Measurements from ENCODE around the gene SLC37A3. TPM values are rescaled to one million over a fixed set of nuclear protein-coding genes. Genes with fewer than 3 reads are reported as not detected.

The SLC37A3 gene
- total and polyA plus RNA-seq, 12 donors, result 16.3 to 33.4 (median 23.3) TPM

GRCh38 chr7:140358024-140358411 is 40.3 kb downstream of the SLC37A3 start:
- H3K27me3 ChIP-seq, result no peaks in the 10 kb centered on the region
- TF ChIP-seq POLR2A (IDR thresholded peaks at IDR 0.05), result no peak
- no peaks in the 10 kb centered on the region for H3K4me1 ChIP-seq (replicated peaks in 1 of 2)
- peaks cover 0 to 4% of the 10 kb centered on the region in 2 donors for H3K36me3 ChIP-seq (replicated peaks in 1 of 2)
- no peak overlapping the region for H3K27ac ChIP-seq
- DNase-seq, result no peak
- H3K9me3 ChIP-seq (replicated peaks in 1 of 3), result no peaks in the 10 kb centered on the region
- 90 to 95% (median 91%) methylated on average over 3 of the region's 3 CpGs for WGBS, 4 donors
- intact Hi-C loops (cut with DNase I), result no loop called here
- H3K4me3 ChIP-seq, result no peak overlapping the region

DNA sequence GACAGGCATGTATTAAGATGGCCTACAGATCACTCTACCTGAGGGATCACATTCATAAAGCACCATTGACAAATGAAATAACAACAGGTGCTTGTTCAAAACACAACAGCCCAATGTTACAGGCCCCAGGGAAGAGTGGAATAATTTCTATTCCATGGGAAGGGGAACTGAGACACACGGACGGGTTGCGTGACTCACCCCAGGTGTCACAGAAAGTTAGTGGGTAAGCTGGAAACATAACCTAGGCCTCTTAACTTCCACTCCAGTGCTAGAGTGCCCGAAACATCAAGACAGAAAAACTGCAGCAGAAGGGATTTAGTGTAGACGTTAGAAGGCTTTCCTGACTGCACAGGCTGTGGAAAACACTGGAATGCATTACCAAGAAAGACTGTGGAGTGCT is 48.3 kb downstream of the SLC37A3 start:
- intact Hi-C loops (cut with DNase I), result no loop called here
- H3K4me3 ChIP-seq, result no peak overlapping the region
- H3K27ac ChIP-seq, result no peak overlapping the region
- H3K36me3 ChIP-seq (replicated peaks in 1 of 2), result peaks cover 0 to 25% of the 10 kb centered on the region in 2 donors
- TF ChIP-seq POLR2A (IDR thresholded peaks at IDR 0.05), result no peak
- TF ChIP-seq, protein P1, sequence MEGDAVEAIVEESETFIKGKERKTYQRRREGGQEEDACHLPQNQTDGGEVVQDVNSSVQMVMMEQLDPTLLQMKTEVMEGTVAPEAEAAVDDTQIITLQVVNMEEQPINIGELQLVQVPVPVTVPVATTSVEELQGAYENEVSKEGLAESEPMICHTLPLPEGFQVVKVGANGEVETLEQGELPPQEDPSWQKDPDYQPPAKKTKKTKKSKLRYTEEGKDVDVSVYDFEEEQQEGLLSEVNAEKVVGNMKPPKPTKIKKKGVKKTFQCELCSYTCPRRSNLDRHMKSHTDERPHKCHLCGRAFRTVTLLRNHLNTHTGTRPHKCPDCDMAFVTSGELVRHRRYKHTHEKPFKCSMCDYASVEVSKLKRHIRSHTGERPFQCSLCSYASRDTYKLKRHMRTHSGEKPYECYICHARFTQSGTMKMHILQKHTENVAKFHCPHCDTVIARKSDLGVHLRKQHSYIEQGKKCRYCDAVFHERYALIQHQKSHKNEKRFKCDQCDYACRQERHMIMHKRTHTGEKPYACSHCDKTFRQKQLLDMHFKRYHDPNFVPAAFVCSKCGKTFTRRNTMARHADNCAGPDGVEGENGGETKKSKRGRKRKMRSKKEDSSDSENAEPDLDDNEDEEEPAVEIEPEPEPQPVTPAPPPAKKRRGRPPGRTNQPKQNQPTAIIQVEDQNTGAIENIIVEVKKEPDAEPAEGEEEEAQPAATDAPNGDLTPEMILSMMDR (IDR thresholded peaks at IDR 0.05), result no peak
- H3K4me1 ChIP-seq (replicated peaks in 1 of 2), result no peaks in the 10 kb centered on the region
- no peaks in the 10 kb centered on the region for H3K27me3 ChIP-seq
- WGBS, 4 donors, result 84 to 94% (median 90%) methylated on average over 5 of the region's 5 CpGs
- DNase-seq, result no peak
- no peaks in the 10 kb centered on the region for H3K9me3 ChIP-seq (replicated peaks in 1 of 3)

DNA sequence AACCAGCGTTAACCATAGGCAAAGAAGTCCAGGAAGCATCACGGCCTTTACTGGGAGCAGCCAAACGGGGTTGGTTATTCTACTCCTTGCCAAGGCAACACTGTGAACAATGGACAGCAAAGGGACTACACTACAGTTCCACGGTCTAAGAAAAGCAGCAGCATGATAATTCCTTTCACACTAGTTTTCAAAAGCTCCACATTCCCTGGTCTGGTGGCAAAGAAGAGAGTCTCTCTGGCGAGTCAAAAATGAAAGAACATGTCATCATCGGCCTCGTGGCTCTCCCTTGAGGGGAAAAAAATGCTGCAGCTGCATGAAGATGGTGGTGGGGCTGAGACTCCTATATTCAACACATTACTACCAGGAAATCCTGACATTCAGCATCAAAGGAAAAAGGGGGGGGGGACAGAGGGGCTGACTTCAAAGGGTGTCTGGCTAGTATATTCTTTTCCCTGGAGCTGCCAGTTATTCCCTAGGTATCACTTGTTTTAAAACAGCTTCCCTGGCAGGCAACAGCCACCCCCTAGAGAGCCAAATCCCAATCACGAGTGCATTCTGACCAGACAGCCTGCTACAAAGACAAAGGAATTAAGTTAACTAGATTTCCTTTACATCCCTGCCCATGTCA is 49.1 kb downstream of the SLC37A3 start:
- WGBS, 4 donors, result 70 to 79% (median 78%) methylated on average over 8 of the region's 8 CpGs
- intact Hi-C loops (cut with DNase I), result no loop called here
- Histone ChIP-seq H3K27ac (no peak overlapping the region), H3K36me3 (replicated peaks in 1 of 2) (peaks cover 0 to 22% of the 10 kb centered on the region in 2 donors), H3K4me3 (no peak overlapping the region), H3K27me3 (no peaks in the 10 kb centered on the region), H3K9me3 (replicated peaks in 1 of 3) (no peaks in the 10 kb centered on the region), H3K4me1 (replicated peaks in 1 of 2) (no peaks in the 10 kb centered on the region)
- no peak for DNase-seq
- TF ChIP-seq POLR2A (IDR thresholded peaks at IDR 0.05), result no peak
- TF ChIP-seq, protein P1 (IDR thresholded peaks at IDR 0.05), result no peak

- peaks cover 0 to 22% of the 10 kb centered on the region in 2 donors for H3K36me3 ChIP-seq (replicated peaks in 1 of 2)
These were observed 50.0 kb downstream of the SLC37A3 start for GRCh38 chr7:140348161-140348849.

More at GRCh38 chr7:140348161-140348849, 50.0 kb downstream of the SLC37A3 start:
- TF ChIP-seq POLR2A (IDR thresholded peaks at IDR 0.05), result no peak
- TF ChIP-seq, protein P1 (IDR thresholded peaks at IDR 0.05), result no peak
- H3K4me3 ChIP-seq, result no peak overlapping the region
- no peak for DNase-seq
- H3K27ac ChIP-seq, result no peak overlapping the region
- intact Hi-C loops (cut with DNase I), result no loop called here
- no peaks in the 10 kb centered on the region for H3K4me1 ChIP-seq (replicated peaks in 1 of 2)
- H3K27me3 ChIP-seq, result no peaks in the 10 kb centered on the region
- no peaks in the 10 kb centered on the region for H3K9me3 ChIP-seq (replicated peaks in 1 of 3)
- 92 to 93% (median 93%) methylated on average over 13 of the region's 13 CpGs for WGBS, 4 donors
